ENCODE data around the gene PDS5B.
"Not testable (repeated sequence)": the region's sequence is repeated elsewhere in the genome, so short reads cannot be mapped to it uniquely, and the experiment has no call there.

Gene PDS5B

DNA sequence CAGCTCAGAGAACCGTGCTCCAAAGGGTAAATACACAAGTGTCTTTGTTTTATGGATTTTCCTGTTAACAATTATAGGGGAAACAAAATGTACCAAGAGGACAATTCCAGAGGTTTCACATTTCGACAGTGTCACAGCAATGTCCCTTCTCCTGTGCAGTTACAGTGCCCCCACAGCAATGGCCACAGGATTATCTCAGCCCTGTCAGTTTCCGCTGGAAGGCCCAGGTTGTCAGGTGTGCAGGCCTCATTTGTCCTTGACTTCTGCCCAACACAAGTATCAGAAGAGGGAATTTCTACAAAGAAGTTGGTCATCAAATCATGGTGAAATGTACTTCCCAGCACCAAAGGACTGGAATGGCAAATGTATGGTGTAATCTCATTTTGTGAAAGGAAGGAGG is 36.5 kb upstream of the PDS5B start:
- DNase-seq (ENCODE audit: extremely low read depth, low read depth) = no peak
- no peak for TF ChIP-seq CTCF (IDR thresholded peaks at IDR 0.05; ENCODE audit: low read depth, low read length)

GRCh38 chr13:32553720-32554119 is 32.5 kb upstream of the PDS5B start:
- DNase-seq (ENCODE audit: extremely low read depth, low read depth) = no peak
- no peak for TF ChIP-seq CTCF (IDR thresholded peaks at IDR 0.05; ENCODE audit: low read depth, low read length)

GRCh38 chr13:32555613-32556012 is 30.6 kb upstream of the PDS5B start:
- no peak for DNase-seq (ENCODE audit: extremely low read depth, low read depth)
- TF ChIP-seq CTCF (IDR thresholded peaks at IDR 0.05; ENCODE audit: low read depth, low read length) = no peak

- not testable (repeated sequence) for DNase-seq (ENCODE audit: extremely low read depth, low read depth)
Observed at GRCh38 chr13:32560842-32561241, 25.4 kb upstream of the PDS5B start.

DNA sequence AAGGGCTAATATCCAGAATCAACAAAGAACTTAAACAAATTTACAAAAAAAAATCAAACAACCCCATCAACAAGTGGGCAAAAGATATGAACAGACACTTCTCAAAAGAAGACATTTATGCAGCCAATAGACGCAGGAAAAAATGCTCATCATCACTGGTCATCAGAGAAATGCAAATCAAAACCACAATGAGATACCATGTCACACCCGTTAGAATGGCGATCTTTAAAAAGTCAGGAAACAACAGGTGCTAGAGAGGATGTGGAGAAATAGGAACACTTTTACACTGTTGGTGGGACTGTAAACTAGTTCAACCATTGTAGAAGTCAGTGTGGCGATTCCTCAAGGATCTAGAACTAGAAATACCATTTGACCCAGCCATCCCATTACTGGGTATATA is 10.6 kb upstream of the PDS5B start:
- not testable (repeated sequence) for DNase-seq (ENCODE audit: extremely low read depth, low read depth)

- no peak for TF ChIP-seq CTCF (IDR thresholded peaks at IDR 0.05; ENCODE audit: low read depth, low read length)
- no peak for DNase-seq (ENCODE audit: extremely low read depth, low read depth)
Observed at GRCh38 chr13:32577032-32577431, 9.2 kb upstream of the PDS5B start.

- DNase-seq (ENCODE audit: extremely low read depth, low read depth) = no peak
Observed at GRCh38 chr13:32581177-32581786, 5.0 kb upstream of the PDS5B start.

DNA sequence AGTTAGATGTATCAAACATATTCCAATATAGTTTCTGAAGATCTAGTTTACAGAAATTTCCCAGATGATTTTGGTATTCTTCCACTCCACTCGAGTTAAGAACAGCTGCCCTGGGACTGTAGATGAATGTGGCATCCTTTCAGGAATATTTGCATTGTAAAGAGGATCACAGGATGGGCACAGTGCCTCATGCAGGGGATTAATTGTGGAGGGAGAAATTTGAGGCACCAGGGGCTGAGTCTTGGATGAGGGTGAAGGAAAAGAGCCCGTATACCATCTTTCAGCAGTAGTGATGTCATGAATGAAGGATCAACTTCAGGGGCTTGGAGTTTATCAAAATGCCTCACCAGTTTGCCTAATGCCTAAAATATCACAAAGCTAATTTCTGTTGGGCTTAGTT is 4.0 kb upstream of the PDS5B start:
- no peak for TF ChIP-seq CTCF (IDR thresholded peaks at IDR 0.05; ENCODE audit: low read depth, low read length)
- DNase-seq (ENCODE audit: extremely low read depth, low read depth) = no peak

More at GRCh38 chr13:32581177-32581786, 5.0 kb upstream of the PDS5B start:
- peak; percentile 58 for TF ChIP-seq CTCF (IDR thresholded peaks at IDR 0.05; ENCODE audit: low read depth, low read length)
